GM12878 (cell line): ENCODE measurements around the gene TAF11. TPM values are rescaled to one million over a fixed set of nuclear protein-coding genes. Genes with fewer than 3 reads are reported as not detected.

Source experiments
- ATAC-seq: fragments of 200-7000 bp; cut with Tn5 transposase; 3 replicates; pipeline ENCODE4 v1.9.1; 2020; ENCODE audit warnings: mild to moderate bottlenecking, moderate library complexity
- BruUV-seq: library from RNA; stranded (reverse); fragments of 400-500 nt; replicated peaks from 2 replicates; lab custom pipeline; 2021; lab: Mats Ljungman, UMichigan
- CTCF ChIA-PET: fragments of 300-600 bp; sonication (Branson Sonifier 250); formaldehyde crosslinking; extraction: SDS; loops from one replicate; lab custom pipeline; 2021; ENCODE audit warnings: inconsistent platforms; lab: Yijun Ruan, JAX
- POLR2A ChIA-PET: fragments of 350-600 bp; formaldehyde crosslinking; extraction: SDS; loops from one replicate; lab custom pipeline; 2021; ENCODE audit warnings: inconsistent platforms; lab: Charles Lee
- RAD21 ChIA-PET: fragments of 300-600 bp; sonication (Branson Sonifier 250); formaldehyde crosslinking; loops from one replicate; lab custom pipeline; 2023; ENCODE audit warnings: antibody characterized with exemption; ENCODE audit not compliant: unreplicated experiment; lab: Charles Lee
- SMC1A ChIA-PET: fragments of 300-600 bp; sonication (Branson Sonifier 250); formaldehyde crosslinking; loops from one replicate; lab custom pipeline; 2023; ENCODE audit not compliant: unreplicated experiment, uncharacterized antibody; lab: Charles Lee
- DNase-seq: peaks from one replicate; pipeline ENCODE4 v3.0.0-alpha.2; 2011; ENCODE audit warnings: low read depth, low spot score
- FAIRE-seq: peaks from 3 replicates; lab custom pipeline; 2011; peaks lifted over from hg19 to GRCh38; lab: Jason Lieb, UNC
- H2AFZ ChIP-seq: 2 replicates; pipeline ENCODE4 v1.6.0; 2011; ENCODE audit warnings: low read depth, low read length, control low read depth; ENCODE audit not compliant: control insufficient read depth
- H3K27ac ChIP-seq: 2 replicates; pipeline ENCODE4 v1.5.1; 2011; ENCODE audit warnings: control low read depth; ENCODE audit not compliant: control insufficient read depth, insufficient read depth
- H3K27me3 ChIP-seq, 2 experiments: replicated peaks in 1 of 2; 2 replicates each; pipeline versions ENCODE4 v1.6.0 to v1.6.1; 2011; ENCODE audit warnings: low read length in 1 of 2; ENCODE audit not compliant: control insufficient read depth in 2 of 2, insufficient read depth in 2 of 2
- H3K36me3 ChIP-seq, 2 experiments: 2 replicates each; pipeline ENCODE4 v1.5.1; 2011; ENCODE audit warnings: low read length in 1 of 2; ENCODE audit not compliant: control insufficient read depth in 2 of 2, insufficient read depth in 2 of 2
- H3K4me1 ChIP-seq: 2 replicates; pipeline ENCODE4 v1.6.1; 2011; ENCODE audit warnings: mild to moderate bottlenecking, low read length, moderate library complexity, mixed read lengths; ENCODE audit not compliant: control insufficient read depth, insufficient read depth
- H3K4me2 ChIP-seq: 2 replicates; pipeline ENCODE4 v1.6.0; 2011; ENCODE audit warnings: control low read depth; ENCODE audit not compliant: control insufficient read depth, insufficient read depth
- H3K4me3 ChIP-seq: fragments of 200-600 bp; sonication (generic); 2 replicates; pipeline ENCODE4 v1.5.1; 2016
- H3K79me2 ChIP-seq: 2 replicates; pipeline ENCODE4 v1.6.0; 2011; ENCODE audit warnings: low read length; ENCODE audit not compliant: control insufficient read depth, insufficient read depth
- H3K9ac ChIP-seq: 2 replicates; pipeline ENCODE4 v1.8.0; 2011; ENCODE audit warnings: low read length, control low read depth, mixed read lengths; ENCODE audit not compliant: control insufficient read depth, insufficient read depth
- H3K9me3 ChIP-seq: replicated peaks from 3 replicates; pipeline ENCODE4 v1.5.1; 2011; ENCODE audit warnings: mild to moderate bottlenecking, low read length; ENCODE audit not compliant: control insufficient read depth, insufficient read depth
- H4K20me1 ChIP-seq: 2 replicates; pipeline ENCODE4 v1.6.0; 2011; ENCODE audit not compliant: control insufficient read depth, insufficient read depth
- CBX5 ChIP-seq: sonication (generic); IDR thresholded peaks from 2 replicates; pipeline ENCODE4 v1.6.1; 2016; ENCODE audit warnings: low read depth, moderate library complexity, mild to moderate bottlenecking, inconsistent platforms
- WGBS: methylation state at CpG from one replicate; pipeline ENCODE4 v1.1.6; 2016; ENCODE audit warnings: low lambda C conversion rate; ENCODE audit not compliant: insufficient replicate concordance, insufficient coverage; ENCODE audit errors: missing lambda C conversion rate; 5-methylcytosine and 5-hydroxymethylcytosine counted together
- in situ Hi-C: fragments of 300-500 bp; cut with MboI; formaldehyde crosslinking; loops from 9 replicates; pipeline ENCODE4 v1.14.3; 2018; ENCODE audit warnings: mixed read lengths
- intact Hi-C: fragments of 100-400 bp; cut with micrococcal nuclease; formaldehyde crosslinking; loops from one replicate; pipeline ENCODE4 v1.14.2; 2022; ENCODE audit not compliant: unreplicated experiment
- polyA plus RNA-seq, 11 experiments: library from polyadenylated mRNA; depleted of rRNA in 4 of 11; unstranded in 6 of 11; stranded (reverse) in 5 of 11; fragments of >200 nt; fragmentation: Nextera tagmentation in 4 of 11; fragmentation: Illumina TruSeq in 1 of 11; extraction: Ambion mirVana in 4 of 11; extraction: Trizol in 1 of 11; gene quantifications; 1 replicate in 1 of 11; 2 replicates in 10 of 11; pipeline versions ENCODE4 v1.2.1 to v1.2.3, GENCODE V29; 2011 to 2016; ENCODE audit warnings: inconsistent platforms in 2 of 11, missing spikeins in 2 of 11, low read depth in 1 of 11
- total RNA-seq, 4 experiments: library from RNA; depleted of rRNA in 3 of 4; stranded (reverse); fragments of >200 nt in 3 of 4; fragmentation: Illumina TruSeq in 1 of 4; extraction: Trizol in 1 of 4; gene quantifications; 2 replicates each; pipeline versions ENCODE4 v1.2.1 to v1.2.3, GENCODE V29; 2013 to 2021
- TF ChIP-seq, protein P1 (sequence below): IDR thresholded peaks from 2 replicates; pipeline ENCODE4 v1.6.1; 2011; ENCODE audit warnings: borderline replicate concordance, low read depth, mild to moderate bottlenecking, moderate library complexity, low read length; ENCODE audit not compliant: insufficient read depth, poor library complexity, severe bottlenecking
- TF ChIP-seq, protein P2 (sequence below): fragments of 450-650 bp; IDR thresholded peaks from 2 replicates; pipeline ENCODE4 v1.6.1; 2018; ENCODE audit warnings: borderline replicate concordance, mild to moderate bottlenecking; ENCODE audit not compliant: partially characterized antibody

The TAF11 gene
- total and polyA plus RNA-seq, 10 of the 15 experiments (the other 5 are each of a cell fraction or from before 2014, with no cell fraction given), result 24.6 to 59.2 (median 32.0) TPM

DNA sequence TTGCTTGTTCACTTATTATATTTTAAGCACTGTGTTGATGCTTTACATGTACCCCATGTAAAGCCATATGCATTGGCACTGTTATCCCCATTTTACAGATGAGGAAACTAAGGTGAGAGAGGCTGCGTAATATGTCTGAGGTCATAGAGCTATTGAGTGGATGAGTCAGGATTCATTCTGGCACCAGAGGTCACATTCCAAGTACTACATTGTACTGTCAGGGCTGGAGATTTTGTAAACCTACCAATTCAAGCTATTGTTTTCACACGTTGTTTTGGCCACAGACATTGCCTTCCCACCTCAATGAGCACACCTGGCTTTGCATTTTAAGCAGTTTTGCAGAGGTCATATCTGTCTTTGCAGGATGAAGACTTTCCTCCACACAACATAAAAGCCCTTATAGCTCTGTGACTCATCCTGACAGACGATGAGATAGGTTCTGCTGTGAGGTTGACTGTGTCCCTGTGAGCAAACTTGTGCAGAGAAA lies 34.4 kb upstream of the TAF11 start:
- CTCF ChIA-PET, result no interaction called here
- 41% methylated on average over 3 of the region's 3 CpGs for WGBS
- Histone ChIP-seq H3K4me1 (no peaks in the 10 kb centered on the region), H3K36me3 (no peaks in the 10 kb centered on the region), H4K20me1 (no peaks in the 10 kb centered on the region), H3K4me3 (no peak overlapping the region), H3K4me2 (no peak overlapping the region), H3K9ac (no peak overlapping the region), H3K27ac (no peak overlapping the region), H2AFZ (no peak overlapping the region), H3K9me3 (no peaks in the 10 kb centered on the region), H3K79me2 (no peaks in the 10 kb centered on the region), H3K27me3 (no peaks in the 10 kb centered on the region)
- RAD21 ChIA-PET, result no interaction called here
- no TSS peak for BruUV-seq
- intact Hi-C loops (no loop called here), in situ Hi-C loops (no loop called here)
- SMC1A ChIA-PET, result interaction anchor here (1.3 kb wide), 1 partner anchor 21 kb away, joined by 3 read pairs; no protein-coding TSS in a partner anchor
- TF ChIP-seq, protein P1, sequence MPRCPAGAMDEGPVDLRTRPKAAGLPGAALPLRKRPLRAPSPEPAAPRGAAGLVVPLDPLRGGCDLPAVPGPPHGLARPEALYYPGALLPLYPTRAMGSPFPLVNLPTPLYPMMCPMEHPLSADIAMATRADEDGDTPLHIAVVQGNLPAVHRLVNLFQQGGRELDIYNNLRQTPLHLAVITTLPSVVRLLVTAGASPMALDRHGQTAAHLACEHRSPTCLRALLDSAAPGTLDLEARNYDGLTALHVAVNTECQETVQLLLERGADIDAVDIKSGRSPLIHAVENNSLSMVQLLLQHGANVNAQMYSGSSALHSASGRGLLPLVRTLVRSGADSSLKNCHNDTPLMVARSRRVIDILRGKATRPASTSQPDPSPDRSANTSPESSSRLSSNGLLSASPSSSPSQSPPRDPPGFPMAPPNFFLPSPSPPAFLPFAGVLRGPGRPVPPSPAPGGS, result peak; percentile 31
- TF ChIP-seq, protein P2, sequence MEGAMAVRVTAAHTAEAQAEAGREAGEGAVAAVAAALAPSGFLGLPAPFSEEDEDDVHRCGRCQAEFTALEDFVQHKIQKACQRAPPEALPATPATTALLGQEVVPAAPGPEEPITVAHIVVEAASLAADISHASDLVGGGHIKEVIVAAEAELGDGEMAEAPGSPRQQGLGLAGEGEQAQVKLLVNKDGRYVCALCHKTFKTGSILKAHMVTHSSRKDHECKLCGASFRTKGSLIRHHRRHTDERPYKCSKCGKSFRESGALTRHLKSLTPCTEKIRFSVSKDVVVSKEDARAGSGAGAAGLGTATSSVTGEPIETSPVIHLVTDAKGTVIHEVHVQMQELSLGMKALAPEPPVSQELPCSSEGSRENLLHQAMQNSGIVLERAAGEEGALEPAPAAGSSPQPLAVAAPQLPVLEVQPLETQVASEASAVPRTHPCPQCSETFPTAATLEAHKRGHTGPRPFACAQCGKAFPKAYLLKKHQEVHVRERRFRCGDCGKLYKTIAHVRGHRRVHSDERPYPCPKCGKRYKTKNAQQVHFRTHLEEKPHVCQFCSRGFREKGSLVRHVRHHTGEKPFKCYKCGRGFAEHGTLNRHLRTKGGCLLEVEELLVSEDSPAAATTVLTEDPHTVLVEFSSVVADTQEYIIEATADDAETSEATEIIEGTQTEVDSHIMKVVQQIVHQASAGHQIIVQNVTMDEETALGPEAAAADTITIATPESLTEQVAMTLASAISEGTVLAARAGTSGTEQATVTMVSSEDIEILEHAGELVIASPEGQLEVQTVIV, result no peak
- no peak for TF ChIP-seq CBX5
- ATAC-seq (no peak), FAIRE-seq (no peak), DNase-seq (no peak)
- POLR2A ChIA-PET, result interaction anchor here (0.7 kb wide), 2 partner anchors 21 to 772 kb away, joined by 5 to 7 read pairs; no protein-coding TSS in a partner anchor
